Stimulated activated effector memory CD8-positive, alpha-beta T cell treated with anti-CD3 and anti-CD28 coated beads, Interleukin-12 subunit alpha, Interleukin-12 subunit beta, amount 100 ng/mL, for 72 hours (primary cell): ENCODE measurements around the gene GP1BB.

ENCODE experiments used
- ATAC-seq: fragments of 150-1000 bp; cut with Tn5 transposase; 2 replicates; pipeline ENCODE4 v1.10.0; 2021
- DNase-seq, 2 donors: peaks; one replicate each; pipeline ENCODE4 v3.0.0; 2021 to 2022; ENCODE audit warnings: low spot score in 2 of 2
- H3K27ac Mint-ChIP-seq: one replicate; pipeline ENCODE4 v1.8.0; 2022; ENCODE audit warnings: mild to moderate bottlenecking, mixed read lengths
- H3K36me3 Mint-ChIP-seq: one replicate; pipeline ENCODE4 v1.8.0; 2022; ENCODE audit warnings: mild to moderate bottlenecking, mixed read lengths
- H3K4me1 Mint-ChIP-seq: one replicate; pipeline ENCODE4 v1.8.0; 2022; ENCODE audit warnings: mixed read lengths
- H3K4me3 Mint-ChIP-seq: one replicate; pipeline ENCODE4 v1.8.0; 2022; ENCODE audit warnings: mild to moderate bottlenecking, mixed read lengths
- H3K9me3 Mint-ChIP-seq: one replicate; pipeline ENCODE4 v1.8.0; 2022; ENCODE audit warnings: mixed read lengths

GP1BB gene

GRCh38 chr22:19716829-19717105, 6.6 kb upstream of the GP1BB start:
- no peaks in the 10 kb centered on the region for H3K9me3 Mint-ChIP-seq
- no peak overlapping the region for H3K4me3 Mint-ChIP-seq
- DNase-seq (no peak), ATAC-seq (no peak)
- no peak overlapping the region for H3K27ac Mint-ChIP-seq
- no peaks in the 10 kb centered on the region for H3K36me3 Mint-ChIP-seq
- peaks cover 15% of the 10 kb centered on the region for H3K4me1 Mint-ChIP-seq

GRCh38 chr22:19717181-19717580, 6.2 kb upstream of the GP1BB start:
- no peak for DNase-seq
- Mint-ChIP-seq H3K4me3 (peak overlapping the region; percentile 43), H3K9me3 (no peaks in the 10 kb centered on the region), H3K27ac (no peak overlapping the region), H3K36me3 (no peaks in the 10 kb centered on the region), H3K4me1 (peaks cover 15% of the 10 kb centered on the region)
- no peak for ATAC-seq

- ATAC-seq, result peak; percentile 85
Measured at GRCh38 chr22:19717691-19718455, 5.5 kb upstream of the GP1BB start.

GRCh38 chr22:19718456-19719049, 4.8 kb upstream of the GP1BB start:
- H3K27ac Mint-ChIP-seq, result no peak overlapping the region
- peak overlapping the region; percentile 43 for H3K4me3 Mint-ChIP-seq
- peaks cover 27% of the 10 kb centered on the region for H3K4me1 Mint-ChIP-seq

More at GRCh38 chr22:19717691-19718455, 5.5 kb upstream of the GP1BB start:
- DNase-seq, result peak; percentile 89 to 96
- Mint-ChIP-seq H3K4me3 (peak overlapping the region; percentile 43), H3K9me3 (no peaks in the 10 kb centered on the region), H3K27ac (no peak overlapping the region), H3K4me1 (peaks cover 20% of the 10 kb centered on the region), H3K36me3 (no peaks in the 10 kb centered on the region)

GRCh38 chr22:19719050-19719482, 4.3 kb upstream of the GP1BB start:
- no peaks in the 10 kb centered on the region for H3K36me3 Mint-ChIP-seq
- H3K9me3 Mint-ChIP-seq, result no peaks in the 10 kb centered on the region
- H3K4me3 Mint-ChIP-seq, result peak overlapping the region; percentile 61
- no peak for ATAC-seq
- H3K27ac Mint-ChIP-seq, result no peak overlapping the region
- H3K4me1 Mint-ChIP-seq, result peaks cover 27% of the 10 kb centered on the region
- DNase-seq, result no peak

More at GRCh38 chr22:19718456-19719049, 4.8 kb upstream of the GP1BB start:
- ATAC-seq, result no peak
- H3K36me3 Mint-ChIP-seq, result no peaks in the 10 kb centered on the region
- no peak for DNase-seq
- no peaks in the 10 kb centered on the region for H3K9me3 Mint-ChIP-seq

GRCh38 chr22:19719488-19720021, 3.8 kb upstream of the GP1BB start:
- Mint-ChIP-seq H3K27ac (no peak overlapping the region), H3K9me3 (no peaks in the 10 kb centered on the region), H3K36me3 (no peaks in the 10 kb centered on the region)

GRCh38 chr22:19720150-19720827, 3.0 kb upstream of the GP1BB start:
- H3K36me3 Mint-ChIP-seq, result no peaks in the 10 kb centered on the region
- peak overlapping the region; percentile 61 for H3K4me3 Mint-ChIP-seq
- peaks cover 27% of the 10 kb centered on the region for H3K4me1 Mint-ChIP-seq
- no peak overlapping the region for H3K27ac Mint-ChIP-seq
- no peaks in the 10 kb centered on the region for H3K9me3 Mint-ChIP-seq
- ATAC-seq, result no peak
- DNase-seq, result no peak

More at GRCh38 chr22:19719488-19720021, 3.8 kb upstream of the GP1BB start:
- DNase-seq (no peak), ATAC-seq (no peak)
- H3K4me1 Mint-ChIP-seq, result peaks cover 27% of the 10 kb centered on the region
- peak overlapping the region; percentile 61 for H3K4me3 Mint-ChIP-seq

GRCh38 chr22:19720999-19721329, 2.4 kb upstream of the GP1BB start:
- H3K36me3 Mint-ChIP-seq, result no peaks in the 10 kb centered on the region
- no peak for ATAC-seq
- H3K4me1 Mint-ChIP-seq, result peaks cover 27% of the 10 kb centered on the region
- H3K27ac Mint-ChIP-seq, result no peak overlapping the region
- H3K9me3 Mint-ChIP-seq, result no peaks in the 10 kb centered on the region
- peak overlapping the region; percentile 11 for H3K4me3 Mint-ChIP-seq
- DNase-seq, result no peak

- Mint-ChIP-seq H3K9me3 (no peaks in the 10 kb centered on the region), H3K4me1 (peaks cover 27% of the 10 kb centered on the region), H3K27ac (no peak overlapping the region), H3K4me3 (peak overlapping the region; percentile 11), H3K36me3 (no peaks in the 10 kb centered on the region)
- ATAC-seq, result no peak
- DNase-seq, result no peak
Measured at GRCh38 chr22:19721330-19722177, 1.8 kb upstream of the GP1BB start.

GRCh38 chr22:19722178-19722981, 959 bp upstream of the GP1BB start:
- no peak for DNase-seq
- H3K36me3 Mint-ChIP-seq, result no peaks in the 10 kb centered on the region
- H3K9me3 Mint-ChIP-seq, result no peaks in the 10 kb centered on the region
- peaks cover 27% of the 10 kb centered on the region for H3K4me1 Mint-ChIP-seq
- H3K27ac Mint-ChIP-seq, result no peak overlapping the region
- peak overlapping the region; percentile 48 for H3K4me3 Mint-ChIP-seq
- no peak for ATAC-seq

- ATAC-seq (no peak), DNase-seq (no peak)
- Mint-ChIP-seq H3K4me1 (peaks cover 22% of the 10 kb centered on the region), H3K36me3 (no peaks in the 10 kb centered on the region), H3K9me3 (no peaks in the 10 kb centered on the region), H3K27ac (no peak overlapping the region), H3K4me3 (peak overlapping the region; percentile 48)
Measured at GRCh38 chr22:19722982-19723231, 432 bp upstream of the GP1BB start.

- no peak overlapping the region for H3K27ac Mint-ChIP-seq
Measured at GRCh38 chr22:19723983-19724827, 866 bp downstream of the GP1BB start.

GRCh38 chr22:19724927-19725661, 1.8 kb downstream of the GP1BB start:
- Mint-ChIP-seq H3K36me3 (no peaks in the 10 kb centered on the region), H3K9me3 (no peaks in the 10 kb centered on the region), H3K4me1 (peaks cover 11% of the 10 kb centered on the region), H3K27ac (no peak overlapping the region), H3K4me3 (no peak overlapping the region)
- DNase-seq (no peak), ATAC-seq (no peak)

More at GRCh38 chr22:19723983-19724827, 866 bp downstream of the GP1BB start:
- Mint-ChIP-seq H3K9me3 (no peaks in the 10 kb centered on the region), H3K4me3 (peak overlapping the region; percentile 48), H3K4me1 (peaks cover 20% of the 10 kb centered on the region), H3K36me3 (no peaks in the 10 kb centered on the region)
- ATAC-seq, result peak; percentile 66
- no peak for DNase-seq
